ENCODE measurements around the gene GTPBP3.
"Not testable (repeated sequence)": the region's sequence is repeated elsewhere in the genome, so short reads cannot be mapped to it uniquely, and the experiment has no call there.

GTPBP3 gene

DNA sequence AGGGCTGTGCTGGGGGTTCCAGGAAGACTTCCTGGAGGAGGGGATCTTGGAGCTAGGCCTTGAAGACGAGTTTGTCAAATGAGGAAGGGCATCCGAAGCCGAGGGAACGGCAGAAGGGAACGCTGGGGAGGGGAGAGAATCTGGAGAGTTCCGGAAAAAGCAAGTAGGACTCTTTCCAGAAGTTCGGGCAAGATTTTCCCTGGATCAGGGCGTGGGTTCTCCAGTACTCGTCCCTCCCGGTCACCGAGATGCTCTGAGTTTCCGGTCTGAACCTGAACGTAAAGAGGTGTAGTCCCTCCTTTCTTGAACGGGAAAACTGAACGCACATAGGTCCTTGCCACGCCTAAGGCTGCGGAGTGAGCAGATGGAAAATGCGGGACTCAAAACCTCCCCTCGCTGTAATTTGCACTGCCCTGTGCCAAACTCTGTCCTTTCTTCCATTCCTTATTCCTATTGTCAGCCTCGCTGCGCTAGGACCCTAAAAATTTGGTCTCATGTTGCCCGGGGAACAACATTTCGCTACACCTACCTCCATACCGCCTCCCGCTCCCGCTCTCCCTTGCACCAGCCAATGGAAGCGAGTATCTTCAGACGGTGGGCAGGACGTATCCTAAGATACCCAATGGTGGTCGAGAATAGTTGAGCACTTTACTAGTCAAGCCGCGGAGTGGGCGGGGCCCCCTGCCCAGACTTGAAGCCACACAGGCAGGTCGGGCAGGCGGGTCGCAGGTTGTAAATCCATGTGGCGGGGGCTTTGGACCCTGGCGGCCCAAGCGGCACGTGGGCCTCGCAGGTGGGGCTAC lies at the start of gene GTPBP3:
Gene GTPBP3, plus strand, starts transcription at position 682 of the 803 bp plus-strand sequence. Its CDS starts 59 bp downstream, at position 741.
- peak; percentile 95 for DNase-seq

DNA sequence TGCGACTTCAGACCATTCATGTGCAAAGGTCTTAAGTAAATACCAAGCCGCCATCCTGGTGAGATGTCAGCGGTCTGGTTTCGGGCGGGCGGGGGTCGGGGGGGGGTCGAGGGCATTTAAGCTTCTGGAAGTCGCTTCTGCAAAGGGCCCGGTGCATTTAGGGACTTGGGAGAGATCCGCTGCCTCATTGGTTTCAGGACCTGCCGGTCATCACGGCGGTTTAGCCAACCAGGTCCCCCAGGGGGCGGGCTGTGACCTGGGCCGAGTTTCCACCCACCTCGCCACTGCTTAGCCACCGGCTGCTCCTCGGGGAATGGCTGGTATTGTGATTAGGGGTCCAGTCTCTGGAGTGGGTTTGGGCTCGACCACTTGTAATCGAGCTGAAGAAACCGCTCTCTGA lies 47.9 kb upstream of the GTPBP3 start:
- peak; percentile 18 for DNase-seq

DNA sequence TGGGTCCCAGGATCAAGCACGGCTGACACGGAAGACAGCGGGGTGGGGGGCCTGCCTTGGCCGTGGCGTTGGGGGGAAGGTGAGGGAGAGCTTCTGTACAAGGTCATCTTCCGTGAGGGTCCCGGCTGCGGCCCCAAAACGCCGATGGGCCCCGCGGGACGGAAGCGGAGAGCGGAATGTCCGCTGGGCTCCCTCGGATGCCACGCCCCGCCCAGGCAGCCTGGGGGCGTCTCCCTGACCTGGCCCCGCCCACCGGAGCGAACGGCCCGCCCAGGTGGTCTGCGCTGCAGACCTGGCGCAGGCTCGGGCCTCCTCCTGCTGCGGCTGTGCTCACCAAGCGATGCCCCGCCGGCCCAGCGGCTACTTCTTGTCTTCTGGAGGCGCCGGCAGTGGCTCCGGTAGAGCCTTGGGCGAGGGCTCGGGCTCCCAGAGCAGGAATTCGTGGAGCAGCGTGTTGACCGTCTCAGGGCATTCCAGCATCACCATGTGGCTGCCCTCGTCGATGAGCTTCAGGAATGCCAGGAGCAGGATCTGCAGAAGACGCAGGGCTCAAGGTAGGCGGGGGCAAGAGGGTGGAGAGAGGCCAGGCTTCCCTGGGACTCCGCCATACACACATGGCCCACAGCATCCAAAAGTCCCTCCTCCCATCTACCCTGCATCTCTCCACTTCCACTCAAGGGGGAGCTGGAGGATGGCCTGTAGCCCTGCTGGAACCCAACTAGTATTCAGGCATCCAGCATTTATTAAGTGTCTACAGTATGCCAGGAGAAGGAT lies 44.9 kb upstream of the GTPBP3 start:
- peak; percentile 69 for DNase-seq

- DNase-seq, result no peak
Observed at GRCh38 chr19:17293605-17294004, 43.7 kb upstream of the GTPBP3 start.

GRCh38 chr19:17294051-17294891 lies 43.1 kb upstream of the GTPBP3 start:
- peak; percentile 48 for DNase-seq

GRCh38 chr19:17295551-17295950 lies 41.8 kb upstream of the GTPBP3 start:
- not testable (repeated sequence) for DNase-seq

GRCh38 chr19:17296273-17296672 lies 41.1 kb upstream of the GTPBP3 start:
- no peak for DNase-seq

DNA sequence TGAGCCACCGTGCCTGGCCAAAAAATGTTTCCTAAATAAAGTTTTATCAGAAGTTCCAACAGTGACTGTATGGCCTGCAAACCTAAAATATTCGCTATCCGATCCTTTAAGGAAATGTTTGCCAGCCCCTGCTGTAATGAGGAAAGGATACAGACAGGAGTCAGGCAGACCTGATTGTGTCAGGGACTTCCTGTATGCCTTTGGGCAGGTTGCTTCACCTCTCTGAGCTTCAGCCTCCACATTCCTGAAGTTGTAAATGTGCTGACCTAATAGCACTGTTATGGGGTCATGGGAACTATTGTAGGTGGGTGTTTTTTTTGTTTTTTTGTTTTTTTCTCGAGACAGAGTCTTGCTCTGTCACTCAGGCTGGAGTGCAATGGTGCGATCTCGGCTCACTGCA lies 40.4 kb upstream of the GTPBP3 start:
- DNase-seq, result no peak

DNA sequence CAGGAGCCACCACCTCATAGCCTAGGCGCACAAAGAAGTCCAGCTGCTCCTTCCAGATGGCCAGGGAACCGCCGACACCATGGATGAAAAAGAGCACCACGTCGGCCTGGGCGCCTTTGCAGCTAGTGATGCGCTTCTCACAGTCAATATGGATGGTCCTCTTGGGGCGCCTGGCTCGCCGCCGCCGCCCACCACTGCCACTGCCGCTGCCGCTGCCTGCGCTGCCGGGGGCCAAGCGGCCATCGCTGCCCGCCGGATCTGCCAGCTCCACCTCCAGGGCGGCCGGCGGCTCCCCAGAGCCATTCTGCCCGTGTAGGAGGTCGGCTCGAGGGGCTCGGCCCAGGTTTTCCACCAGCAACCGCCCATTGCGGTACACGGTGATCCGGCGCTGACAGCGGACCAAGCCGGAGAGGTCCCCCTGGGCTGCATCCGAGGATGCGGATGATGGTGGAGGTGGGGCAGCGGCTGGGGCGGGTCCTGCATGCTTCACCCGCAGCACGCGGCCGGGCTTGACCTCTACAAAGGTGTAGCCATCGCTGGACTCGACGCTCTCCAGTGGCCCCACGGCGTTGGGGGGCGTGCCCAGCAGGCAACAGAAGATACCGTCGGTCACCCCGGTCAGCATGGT lies 36.2 kb upstream of the GTPBP3 start:
- DNase-seq, result no peak

DNA sequence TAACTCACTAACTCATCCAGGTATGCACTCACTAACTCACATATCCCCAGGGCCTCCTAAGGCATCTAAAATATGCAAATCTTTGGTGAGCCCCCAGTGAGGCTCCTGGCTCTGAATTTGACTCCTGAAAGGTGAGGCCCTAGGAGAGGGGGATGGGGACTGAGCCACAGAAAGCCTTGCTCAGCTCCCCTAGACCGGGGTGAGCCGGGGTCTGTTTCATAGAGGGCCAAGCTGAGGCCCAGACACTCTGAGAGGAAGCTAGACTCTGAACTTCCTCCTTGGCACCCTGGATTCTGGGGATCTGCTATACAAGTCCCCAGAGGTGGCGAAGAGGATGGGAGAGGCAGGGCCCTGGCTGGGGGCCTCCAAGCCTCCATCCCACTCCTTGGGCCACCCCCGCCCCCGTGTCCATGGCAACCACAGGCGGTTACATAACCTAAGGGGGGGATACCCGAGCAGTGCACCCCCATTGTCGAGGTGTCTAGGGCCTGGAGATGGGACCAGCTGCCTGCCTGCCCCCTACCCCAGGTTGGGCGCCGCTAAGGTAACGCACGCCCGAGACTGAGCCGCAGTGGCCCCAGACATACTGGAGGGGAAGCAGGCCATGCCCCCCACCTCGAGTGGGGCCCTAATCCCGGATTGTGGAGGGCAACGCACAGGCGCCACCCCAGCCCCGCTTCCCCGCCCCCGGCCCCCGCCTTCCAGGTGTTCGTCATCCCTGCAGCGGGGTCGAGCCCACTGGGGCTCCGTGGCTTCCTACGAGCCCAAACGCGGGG lies 34.8 kb upstream of the GTPBP3 start:
- no peak for DNase-seq

DNA sequence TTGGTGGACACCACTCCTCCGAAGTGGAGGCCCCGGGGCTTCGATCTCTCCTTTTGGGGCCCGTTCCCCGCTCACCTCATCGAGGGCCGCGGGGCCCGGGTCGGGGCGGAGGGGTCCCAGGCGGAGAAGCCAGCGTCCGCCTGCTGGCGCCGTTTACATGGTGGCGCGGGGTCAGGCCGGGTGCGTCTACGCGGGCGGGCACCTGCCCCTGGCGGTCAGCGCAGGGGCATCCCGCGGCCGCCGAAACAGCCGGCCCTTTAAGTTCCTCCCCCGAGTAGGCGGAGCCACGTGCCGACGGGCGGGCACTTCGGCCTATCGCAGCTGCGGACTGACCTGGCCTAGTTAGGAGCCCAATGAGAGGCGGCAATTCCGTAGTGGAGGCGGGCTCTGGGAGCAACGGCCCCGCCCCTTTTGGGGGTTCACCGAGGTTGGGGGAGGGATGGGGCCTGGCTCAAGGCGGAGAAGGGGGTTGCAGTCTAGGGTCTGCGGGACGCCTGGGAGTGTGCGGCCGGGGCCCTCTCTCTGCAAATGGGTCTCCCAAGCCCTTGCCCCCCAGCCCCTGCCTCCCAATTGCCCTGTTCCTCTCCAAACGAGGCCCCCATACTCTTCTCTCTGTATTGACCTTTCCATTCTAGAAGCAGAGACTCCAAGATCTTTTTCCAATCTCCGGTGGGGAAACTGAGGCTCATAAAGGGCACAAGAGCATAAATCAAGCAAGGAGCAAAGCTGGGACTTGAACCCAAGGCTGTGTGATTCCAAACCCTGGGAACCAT lies 34.0 kb upstream of the GTPBP3 start, which contains the start of gene ABHD8:
Gene ABHD8, minus strand, starts transcription at position 259 of the 773 bp plus-strand sequence. CDS start 1,809 bp downstream, outside the sequence.
- peak; percentile 93 for DNase-seq

GRCh38 chr19:17303940-17304267 lies 33.4 kb upstream of the GTPBP3 start:
- DNase-seq, result no peak

DNA sequence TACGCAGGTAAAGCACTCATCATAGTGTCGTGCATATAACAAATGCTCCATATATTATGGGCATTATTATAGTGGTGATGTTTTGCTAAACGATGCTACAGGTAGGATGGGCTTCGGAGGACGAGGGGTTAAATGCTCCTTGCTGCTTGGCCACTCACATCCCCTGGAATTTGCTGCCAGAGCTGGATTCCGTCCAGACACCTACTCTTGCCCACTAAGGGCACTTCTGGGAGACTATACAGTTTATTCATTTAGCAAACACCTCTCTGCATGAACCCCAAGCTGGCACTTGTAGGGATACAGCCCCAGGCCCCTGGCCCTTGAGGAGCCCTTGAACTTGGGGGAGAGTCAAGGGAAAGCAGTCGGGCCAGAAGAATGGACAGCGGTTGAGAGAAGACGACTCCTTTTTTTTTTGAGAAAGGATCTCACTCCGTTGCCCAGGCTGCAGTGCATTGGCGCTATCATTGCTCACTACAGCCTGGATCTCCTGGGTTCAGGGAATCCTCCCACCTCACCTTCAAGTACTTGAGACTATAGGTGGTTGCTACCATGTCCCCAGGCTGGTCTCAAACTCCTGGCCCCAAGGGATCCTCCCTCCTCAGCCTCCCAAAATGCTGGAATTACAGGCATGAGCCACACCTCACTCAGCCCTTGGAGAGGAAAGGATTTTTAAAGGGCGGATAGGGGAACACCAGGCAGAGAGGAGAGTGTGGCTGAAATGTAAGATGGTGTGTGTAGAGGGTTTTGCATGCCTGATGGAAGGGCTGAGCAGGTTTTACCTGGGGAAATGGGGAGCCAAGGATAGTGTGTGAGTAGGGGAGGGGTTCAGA lies 32.8 kb upstream of the GTPBP3 start:
- no peak for DNase-seq

DNA sequence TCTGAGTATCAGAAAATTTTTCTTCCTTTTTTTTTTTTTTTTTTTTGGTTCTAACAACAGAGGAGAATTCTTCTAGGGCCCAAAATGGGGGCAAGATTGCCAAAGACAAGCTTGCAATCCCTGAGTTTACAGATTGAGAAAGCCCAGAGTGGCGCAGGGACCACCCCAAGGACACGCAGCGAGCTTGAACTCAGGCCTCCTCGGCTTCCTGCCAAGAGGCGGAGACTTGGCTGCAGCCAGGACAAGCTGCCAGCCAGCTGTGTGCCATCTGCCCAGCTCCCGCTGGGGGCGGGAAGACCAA lies 32.2 kb upstream of the GTPBP3 start:
- DNase-seq, result no peak

- DNase-seq, result peak; percentile 91
Observed at GRCh38 chr19:17305517-17306284, 31.7 kb upstream of the GTPBP3 start, which contains the start of gene MRPL34. TSS of gene MRPL34 (plus strand) at chr19:17305872. CDS start at chr19:17305893, 21 bp downstream.

DNA sequence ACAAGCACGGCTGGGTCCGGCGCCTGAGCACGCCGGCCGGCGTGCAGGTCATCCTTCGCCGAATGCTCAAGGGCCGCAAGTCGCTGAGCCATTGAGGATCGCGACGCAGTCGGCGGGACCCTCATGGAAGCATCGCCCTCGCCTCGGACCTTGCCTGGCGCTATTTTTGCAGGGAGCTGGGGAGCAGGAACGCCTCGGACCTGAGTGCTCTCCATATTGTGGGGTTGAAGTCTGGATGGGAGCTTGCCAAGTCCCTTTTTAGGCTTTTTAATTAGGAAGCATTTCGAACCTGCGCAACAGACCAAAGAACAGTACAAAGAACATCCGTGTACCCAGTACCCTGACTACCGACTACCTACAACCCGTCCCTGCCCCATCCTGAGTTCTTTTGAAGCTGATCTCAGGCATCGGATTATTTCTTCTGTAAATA lies 31.1 kb upstream of the GTPBP3 start:
- DNase-seq, result no peak

DNA sequence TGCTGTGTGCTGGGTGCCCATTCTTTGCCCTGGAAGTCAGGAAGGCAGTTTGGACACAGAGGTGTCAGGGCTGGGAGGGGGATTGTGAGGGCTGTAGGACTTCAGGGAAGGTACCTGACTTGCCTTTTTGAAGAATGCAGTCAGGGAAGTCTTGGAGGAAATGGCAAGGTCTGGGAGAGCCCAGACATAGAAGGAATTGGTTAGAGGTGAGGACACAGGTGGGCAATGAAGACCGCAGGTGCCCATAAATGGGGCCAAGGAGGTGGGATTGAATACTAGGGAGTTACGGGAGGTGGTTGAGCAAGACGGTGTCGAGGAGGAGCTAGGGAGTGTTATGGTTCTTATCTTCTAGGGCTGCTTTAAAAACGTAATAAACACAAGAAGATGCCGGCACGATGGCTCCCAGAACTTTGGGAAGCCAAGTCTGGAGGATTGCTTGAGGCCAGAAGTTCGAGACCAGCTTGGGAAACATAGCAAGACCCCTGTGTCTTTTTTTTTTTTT lies 29.4 kb upstream of the GTPBP3 start:
- no peak for DNase-seq

DNA sequence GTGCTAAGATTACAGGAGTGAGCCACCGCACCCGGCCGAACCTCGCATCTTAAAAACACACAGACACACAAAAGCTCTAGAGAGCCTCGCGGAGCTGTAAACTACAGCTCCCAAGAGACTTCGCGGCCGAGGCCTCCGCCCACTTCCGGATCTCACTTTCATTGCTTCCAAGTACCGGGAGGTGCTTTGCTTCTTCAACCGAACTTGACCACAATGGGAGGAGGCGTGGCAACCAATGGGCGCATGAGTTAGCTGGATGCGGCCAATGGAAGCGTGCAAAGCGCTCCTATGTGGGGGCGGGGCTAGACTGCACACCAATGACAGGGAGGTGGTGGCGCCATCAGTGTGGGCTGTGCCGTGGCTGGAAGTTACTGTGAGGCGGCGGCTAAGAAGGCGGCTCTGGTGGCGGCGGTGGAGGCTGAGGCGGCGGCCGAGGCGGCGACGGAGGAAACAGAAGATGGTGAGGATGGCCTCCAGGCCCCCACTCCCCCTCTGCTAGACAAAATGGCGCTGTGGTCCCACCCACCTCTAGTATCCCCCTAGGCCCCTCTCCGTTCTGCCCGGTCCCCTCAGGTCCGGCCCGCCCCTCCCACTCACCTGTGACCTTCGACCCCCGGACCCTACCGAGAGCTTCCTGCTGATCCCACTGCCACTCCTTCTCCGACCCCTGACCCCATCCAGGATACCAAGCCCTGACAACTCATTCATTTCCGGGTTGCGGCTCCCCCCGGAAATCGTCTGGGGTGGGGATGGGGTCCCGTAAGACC lies 28.0 kb upstream of the GTPBP3 start, which contains the start of gene DDA1:
Gene DDA1, plus strand, starts transcription at position 366 of the 767 bp plus-strand sequence. Its CDS starts 92 bp downstream, at position 458.
- peak; percentile 98 for DNase-seq

Data from activated CD4-positive, alpha-beta T cell treated with anti-CD3 and anti-CD28 coated beads, Interleukin-2, amount 50 U/mL, for 1 hour (primary cell).